DND-41 (cell line): ENCODE data around the gene AUTS2.

Experiments used
- CTCF ChIP-seq: IDR thresholded peaks from 2 replicates; pipeline ENCODE4 v1.5.1; 2012; ENCODE audit warnings: borderline replicate concordance, low read length, moderate library complexity, mild to moderate bottlenecking; ENCODE audit not compliant: poor library complexity, severe bottlenecking; ENCODE audit errors: extremely low read depth
- EZH2 ChIP-seq: IDR thresholded peaks from 3 replicates; pipeline ENCODE4 v1.6.1; 2012; ENCODE audit warnings: borderline replicate concordance, low read depth, mild to moderate bottlenecking, moderate library complexity, low read length, inconsistent platforms; ENCODE audit not compliant: severe bottlenecking

- TF ChIP-seq CTCF: no peak
- TF ChIP-seq EZH2: no peak
Measured at GRCh38 chr7:69643708-69644445, 45.6 kb downstream of the AUTS2 start.
